Activated CD8-positive, alpha-beta T cell treated with anti-CD3 and anti-CD28 coated beads, Interleukin-2, amount 10 ng/mL, durations not matched to agents 7 days and 5 days (primary cell): Measurements from ENCODE around the gene GALNT2. TPM values are rescaled to one million over a fixed set of nuclear protein-coding genes. Genes with fewer than 3 reads are reported as not detected.
A peak's percentile ranks its signal among the peaks of the same experiment; 100 is the strongest.

Experiments used
- ATAC-seq: fragments of 150-1000 bp; cut with Tn5 transposase; one replicate; pipeline ENCODE4 v1.10.0; 2021; ENCODE audit warnings: moderate library complexity
- CTCF ChIA-PET: fragments of 350-600 bp; sonication (Branson Sonifier 250); formaldehyde crosslinking; loops from one replicate; lab custom pipeline; 2021; ENCODE audit warnings: antibody characterized with exemption; lab: Charles Lee
- POLR2A ChIA-PET: fragments of 350-600 bp; sonication (Branson Sonifier 250); formaldehyde crosslinking; loops from one replicate; lab custom pipeline; 2021; ENCODE audit warnings: antibody characterized with exemption; lab: Charles Lee
- DNase-seq: peaks from one replicate; pipeline ENCODE4 v3.0.0-alpha.2; 2020
- H3K27ac Mint-ChIP-seq: one replicate; pipeline ENCODE4 v1.8.0; 2021; ENCODE audit warnings: mild to moderate bottlenecking, mixed read lengths
- H3K27me3 Mint-ChIP-seq: one replicate; pipeline ENCODE4 v1.8.0; 2021; ENCODE audit warnings: low read depth, mixed read lengths
- H3K36me3 Mint-ChIP-seq: one replicate; pipeline ENCODE4 v1.8.0; 2021; ENCODE audit warnings: low read depth, mixed read lengths
- H3K4me1 Mint-ChIP-seq: one replicate; pipeline ENCODE4 v1.8.0; 2021; ENCODE audit warnings: low read depth, mixed read lengths
- H3K4me3 Mint-ChIP-seq: one replicate; pipeline ENCODE4 v1.8.0; 2021; ENCODE audit warnings: mild to moderate bottlenecking, mixed read lengths
- H3K9me3 Mint-ChIP-seq: one replicate; pipeline ENCODE4 v1.8.0; 2022; ENCODE audit warnings: mixed read lengths; ENCODE audit not compliant: insufficient read depth
- total RNA-seq, 2 experiments: library from RNA; stranded (reverse); gene quantifications; one replicate each; pipeline ENCODE4 v1.2.3, GENCODE V29; 2021

The GALNT2 gene
- total RNA-seq, 2 experiments from 2014 or later, result 20.7 to 21.2 TPM

DNA sequence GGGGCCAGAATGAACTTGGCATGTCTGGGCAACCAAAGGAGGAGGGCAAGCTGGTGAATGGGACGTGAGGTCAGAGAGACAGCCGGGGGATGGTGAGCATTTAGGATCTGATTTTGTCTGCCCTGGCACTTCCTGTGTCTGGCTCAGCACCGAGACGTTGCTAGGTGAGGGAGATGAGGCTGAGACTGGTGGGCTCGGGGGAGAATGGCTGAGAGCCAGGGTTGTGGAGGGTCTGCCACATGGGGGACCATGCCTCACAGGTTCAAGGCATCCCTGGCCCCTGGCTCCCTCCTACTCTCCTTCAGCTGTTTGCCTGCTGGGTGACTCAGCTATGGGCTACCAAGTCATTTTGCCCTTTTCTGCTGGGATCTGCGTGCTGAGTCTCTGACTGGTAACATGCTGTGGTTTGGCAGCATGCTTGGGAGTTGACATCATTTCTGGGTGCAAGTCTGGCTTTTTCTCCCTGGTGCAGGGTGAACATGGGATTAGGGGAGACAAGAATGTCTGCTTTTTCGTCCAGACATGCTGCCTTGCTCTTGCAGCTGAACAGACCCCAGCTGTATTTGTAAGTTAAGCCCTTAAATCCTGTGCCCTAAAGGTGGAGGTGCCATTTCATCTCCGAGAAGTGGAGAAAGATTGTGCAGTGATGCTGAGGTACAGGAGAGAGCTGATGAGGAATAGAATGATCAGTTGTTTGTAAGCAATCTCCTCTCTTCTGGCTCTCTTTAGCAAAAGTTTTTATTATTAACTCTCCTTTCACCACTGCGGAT, 17.6 kb downstream of the GALNT2 start:
- H3K4me1 Mint-ChIP-seq, result peaks cover 36% of the 10 kb centered on the region
- H3K27ac Mint-ChIP-seq, result peak overlapping the region; percentile 65
- H3K27me3 Mint-ChIP-seq, result no peaks in the 10 kb centered on the region
- no peak overlapping the region for H3K4me3 Mint-ChIP-seq
- ATAC-seq, result peak; percentile 82
- POLR2A ChIA-PET, result no interaction called here
- CTCF ChIA-PET, result interaction anchor here (0.7 kb wide), 1 partner anchor 36 kb away, joined by 3 read pairs; no protein-coding TSS in a partner anchor
- H3K36me3 Mint-ChIP-seq, result peaks cover 11% of the 10 kb centered on the region
- peak; percentile 53 for DNase-seq
- no peaks in the 10 kb centered on the region for H3K9me3 Mint-ChIP-seq

DNA sequence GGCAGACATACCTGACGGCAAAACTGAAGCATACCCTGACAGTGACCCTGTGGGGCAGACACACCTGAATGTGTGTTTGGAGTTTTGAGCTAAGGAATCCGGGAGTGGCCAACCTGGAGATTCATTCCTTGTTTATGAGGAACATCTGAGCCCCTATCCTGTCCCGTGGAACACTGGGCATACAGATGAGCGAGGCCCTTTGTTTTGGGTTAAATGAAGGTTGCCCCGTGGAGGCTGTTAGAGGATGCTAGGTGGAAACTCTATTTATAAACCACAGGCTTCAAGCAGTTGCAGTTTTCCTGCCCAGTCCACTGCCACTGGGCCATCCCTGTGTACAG, 18.1 kb downstream of the GALNT2 start:
- Mint-ChIP-seq H3K27ac (no peak overlapping the region), H3K36me3 (peaks cover 13% of the 10 kb centered on the region), H3K9me3 (no peaks in the 10 kb centered on the region), H3K27me3 (no peaks in the 10 kb centered on the region), H3K4me3 (no peak overlapping the region), H3K4me1 (peaks cover 36% of the 10 kb centered on the region)
- ChIA-PET CTCF (no interaction called here), POLR2A (no interaction called here)
- ATAC-seq (no peak), DNase-seq (no peak)

DNA sequence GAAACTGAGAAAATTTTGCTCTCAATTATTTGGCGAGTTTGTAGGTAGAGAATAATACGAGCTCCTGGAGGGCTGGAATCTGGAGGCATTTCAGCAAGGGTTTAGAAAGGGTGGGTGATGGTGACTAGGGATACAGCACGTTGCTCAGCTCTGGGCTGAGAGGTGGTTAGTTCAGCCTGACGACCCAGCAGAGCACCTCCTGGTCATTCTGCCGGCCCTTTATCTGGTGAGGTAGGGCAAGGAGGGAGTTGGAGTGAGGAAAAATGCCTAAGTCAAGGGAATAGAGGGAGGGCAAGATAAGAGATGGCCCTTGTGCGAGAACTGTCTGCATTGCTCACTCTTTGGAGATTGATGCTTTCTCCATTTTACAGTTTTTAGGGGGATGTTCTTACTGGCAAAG, 19.1 kb downstream of the GALNT2 start:
- ATAC-seq (no peak), DNase-seq (no peak)
- no peaks in the 10 kb centered on the region for H3K9me3 Mint-ChIP-seq
- ChIA-PET POLR2A (no interaction called here), CTCF (interaction anchor here (1.1 to 1.2 kb wide), 2 partner anchors 13 to 224 kb away, joined by 3 to 4 read pairs; no protein-coding TSS in a partner anchor)
- peaks cover 15% of the 10 kb centered on the region for H3K36me3 Mint-ChIP-seq
- H3K4me1 Mint-ChIP-seq, result peaks cover 36% of the 10 kb centered on the region
- no peak overlapping the region for H3K27ac Mint-ChIP-seq
- no peak overlapping the region for H3K4me3 Mint-ChIP-seq
- H3K27me3 Mint-ChIP-seq, result no peaks in the 10 kb centered on the region

DNA sequence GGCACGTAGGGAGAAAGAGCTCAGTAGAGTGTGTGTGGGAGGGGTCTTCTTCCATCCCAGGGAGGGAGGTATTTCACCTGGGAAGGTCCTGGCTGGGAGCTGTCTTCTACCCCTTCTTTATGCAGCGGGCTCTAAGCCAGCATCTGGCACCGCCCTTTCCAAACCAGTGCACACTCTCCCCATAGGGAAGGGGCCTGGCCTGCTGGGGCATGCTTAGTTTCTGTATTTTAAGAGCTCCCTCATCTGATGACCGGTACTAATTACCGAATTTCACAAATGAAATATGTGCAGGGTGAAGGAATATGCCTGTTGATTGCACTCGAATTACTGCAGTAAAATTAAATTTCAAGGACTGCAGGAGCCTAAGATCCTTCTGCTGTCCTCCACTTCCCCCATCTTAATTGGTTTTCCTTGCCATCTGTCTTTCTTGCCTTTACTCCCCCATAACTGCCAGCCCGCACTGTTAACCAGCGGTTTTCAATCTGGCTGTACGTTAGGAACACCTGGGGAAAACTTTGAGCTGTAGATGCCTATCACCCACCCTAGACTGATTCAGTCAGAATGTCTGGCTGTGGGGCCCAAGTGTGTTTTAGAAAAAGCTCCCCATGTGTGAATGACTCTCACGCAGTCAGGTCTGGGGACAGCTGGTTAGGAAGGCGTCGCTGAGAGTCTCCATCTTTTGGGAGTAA, 20.1 kb downstream of the GALNT2 start:
- H3K27me3 Mint-ChIP-seq, result no peaks in the 10 kb centered on the region
- H3K4me1 Mint-ChIP-seq, result peaks cover 36% of the 10 kb centered on the region
- no peak overlapping the region for H3K27ac Mint-ChIP-seq
- no peak overlapping the region for H3K4me3 Mint-ChIP-seq
- peaks cover 12% of the 10 kb centered on the region for H3K36me3 Mint-ChIP-seq
- DNase-seq (no peak), ATAC-seq (no peak)
- ChIA-PET POLR2A (no interaction called here), CTCF (interaction anchor here (1.1 to 1.2 kb wide), 2 partner anchors 14 to 223 kb away, joined by 3 to 4 read pairs; no protein-coding TSS in a partner anchor)
- no peaks in the 10 kb centered on the region for H3K9me3 Mint-ChIP-seq

DNA sequence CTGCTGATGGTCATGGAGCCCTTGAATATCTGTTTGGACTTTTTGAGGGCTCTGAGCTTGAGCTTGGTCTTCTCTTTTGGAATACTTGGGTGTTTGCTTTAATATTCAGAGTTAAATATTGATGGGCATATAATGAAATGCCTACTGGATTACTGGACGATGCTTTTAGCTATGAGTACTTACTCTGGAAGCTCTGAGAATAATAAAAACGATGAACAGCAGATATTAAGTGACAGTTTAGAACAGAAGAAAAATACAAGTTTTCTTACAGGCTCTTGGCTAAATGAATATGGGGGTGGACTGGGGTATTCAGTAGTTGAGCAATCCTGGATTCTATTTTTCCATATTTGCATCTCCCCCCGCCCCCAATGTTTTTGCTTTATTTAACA, 20.7 kb downstream of the GALNT2 start:
- peaks cover 31% of the 10 kb centered on the region for H3K4me1 Mint-ChIP-seq
- no peak for ATAC-seq

DNA sequence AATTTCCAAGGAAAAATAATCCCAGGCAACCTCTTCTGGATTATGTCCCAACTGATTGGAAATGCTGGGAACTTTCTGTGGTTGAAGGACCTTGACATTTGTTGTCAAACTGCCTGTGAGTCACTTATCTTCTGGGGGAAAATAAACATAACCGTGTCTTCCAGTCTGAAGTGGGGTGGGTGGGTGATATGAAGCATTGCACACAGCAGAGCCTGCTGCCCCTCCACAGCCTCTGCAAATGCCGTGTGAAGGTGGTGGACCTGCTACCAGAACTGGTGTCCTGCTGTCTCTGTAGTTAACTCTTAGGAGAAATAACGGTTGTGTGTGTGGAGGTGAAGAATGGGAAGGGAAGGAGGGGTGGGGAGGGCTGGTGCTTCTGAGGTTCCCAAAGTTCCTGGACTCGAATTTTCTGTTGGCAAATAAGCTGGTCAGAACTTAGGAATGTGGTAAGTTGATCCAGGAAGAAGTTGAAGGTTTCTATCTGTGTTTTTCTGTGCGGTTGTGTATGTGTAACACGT, 23.2 kb downstream of the GALNT2 start:
- ChIA-PET CTCF (no interaction called here), POLR2A (no interaction called here)
- no peaks in the 10 kb centered on the region for H3K9me3 Mint-ChIP-seq
- DNase-seq, result no peak
- ATAC-seq, result no peak
- H3K36me3 Mint-ChIP-seq, result peaks cover 6% of the 10 kb centered on the region
- H3K4me1 Mint-ChIP-seq, result peaks cover 5% of the 10 kb centered on the region
- H3K27ac Mint-ChIP-seq, result no peak overlapping the region
- H3K27me3 Mint-ChIP-seq, result no peaks in the 10 kb centered on the region
- H3K4me3 Mint-ChIP-seq, result no peak overlapping the region

More for the DNA sequence above, 20.7 kb downstream of the GALNT2 start:
- Mint-ChIP-seq H3K27me3 (no peaks in the 10 kb centered on the region), H3K4me3 (no peak overlapping the region), H3K27ac (no peak overlapping the region), H3K9me3 (no peaks in the 10 kb centered on the region), H3K36me3 (peaks cover 9% of the 10 kb centered on the region)
- ChIA-PET POLR2A (no interaction called here), CTCF (no interaction called here)
- DNase-seq, result no peak

DNA sequence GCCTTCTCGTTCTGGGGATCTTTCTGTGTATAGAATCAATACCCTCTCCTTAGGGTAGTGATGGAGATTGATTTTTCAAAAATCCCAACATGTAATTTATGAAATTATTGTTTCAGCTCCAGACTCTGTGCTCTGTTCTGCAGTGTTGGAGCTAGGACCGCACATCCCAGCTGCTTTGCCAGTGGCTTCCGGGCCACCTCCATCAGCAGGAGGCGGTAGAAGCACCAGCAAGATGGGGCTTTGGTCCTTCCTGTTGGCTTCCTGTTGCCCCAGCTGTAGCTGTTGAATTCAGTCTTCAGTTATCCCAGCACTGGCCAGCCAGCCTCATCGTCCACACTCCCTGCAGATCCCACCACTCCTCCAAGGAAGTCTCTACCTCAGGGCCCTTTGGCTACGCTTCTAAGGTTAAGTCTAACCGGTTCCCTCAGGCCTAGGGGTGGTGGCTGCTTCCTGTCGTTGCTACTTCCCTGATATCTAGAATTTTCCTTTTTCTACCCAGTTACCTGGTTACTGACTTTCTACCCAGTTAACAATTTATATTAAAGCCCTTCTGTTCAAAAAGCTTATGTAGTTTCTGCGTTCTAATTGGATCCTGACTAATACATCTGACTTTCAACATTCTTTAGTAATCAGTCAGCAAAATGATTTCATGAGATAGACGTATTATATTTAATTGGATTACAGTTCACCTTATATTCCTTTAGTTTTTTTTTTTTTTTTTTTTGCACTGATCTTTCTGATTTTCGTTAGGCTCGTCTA, 24.6 kb downstream of the GALNT2 start:
- CTCF ChIA-PET, result interaction anchor here (1.1 kb wide), 1 partner anchor 19 kb away, joined by 3 read pairs; no protein-coding TSS in a partner anchor

DNA sequence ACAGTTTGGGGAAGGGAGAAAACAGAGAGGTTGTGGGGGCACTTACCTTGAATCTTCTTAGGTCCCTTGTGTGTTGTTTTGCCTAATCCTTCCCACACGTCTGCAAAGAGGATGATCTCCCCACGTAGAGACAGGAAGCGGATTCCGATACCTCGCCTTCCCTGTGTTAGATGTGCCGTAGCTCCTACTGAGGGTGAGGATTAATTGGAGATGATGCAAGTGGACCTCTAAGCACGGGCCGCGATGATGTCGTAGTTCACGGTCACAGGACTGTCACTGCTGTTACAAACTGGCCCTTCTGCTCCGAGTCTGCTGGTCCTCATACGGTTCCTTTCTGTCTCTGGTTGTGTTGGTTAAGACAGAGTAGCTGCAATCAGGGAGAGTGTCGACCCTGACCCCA, 27.7 kb downstream of the GALNT2 start:
- H3K27ac Mint-ChIP-seq, result no peak overlapping the region
- no peak for DNase-seq
- ATAC-seq, result no peak
- CTCF ChIA-PET, result no interaction called here
- H3K4me3 Mint-ChIP-seq, result no peak overlapping the region
- POLR2A ChIA-PET, result no interaction called here
- H3K9me3 Mint-ChIP-seq, result no peaks in the 10 kb centered on the region
- H3K27me3 Mint-ChIP-seq, result no peaks in the 10 kb centered on the region
- H3K36me3 Mint-ChIP-seq, result peaks cover 9% of the 10 kb centered on the region
- peaks cover under 1% of the 10 kb centered on the region for H3K4me1 Mint-ChIP-seq

More for the DNA sequence above, 24.6 kb downstream of the GALNT2 start:
- no peaks in the 10 kb centered on the region for H3K27me3 Mint-ChIP-seq
- peaks cover 6% of the 10 kb centered on the region for H3K36me3 Mint-ChIP-seq
- H3K4me3 Mint-ChIP-seq, result no peak overlapping the region
- H3K9me3 Mint-ChIP-seq, result no peaks in the 10 kb centered on the region
- no peak for ATAC-seq
- POLR2A ChIA-PET, result no interaction called here
- H3K27ac Mint-ChIP-seq, result no peak overlapping the region
- peaks cover 3% of the 10 kb centered on the region for H3K4me1 Mint-ChIP-seq
- DNase-seq, result no peak

DNA sequence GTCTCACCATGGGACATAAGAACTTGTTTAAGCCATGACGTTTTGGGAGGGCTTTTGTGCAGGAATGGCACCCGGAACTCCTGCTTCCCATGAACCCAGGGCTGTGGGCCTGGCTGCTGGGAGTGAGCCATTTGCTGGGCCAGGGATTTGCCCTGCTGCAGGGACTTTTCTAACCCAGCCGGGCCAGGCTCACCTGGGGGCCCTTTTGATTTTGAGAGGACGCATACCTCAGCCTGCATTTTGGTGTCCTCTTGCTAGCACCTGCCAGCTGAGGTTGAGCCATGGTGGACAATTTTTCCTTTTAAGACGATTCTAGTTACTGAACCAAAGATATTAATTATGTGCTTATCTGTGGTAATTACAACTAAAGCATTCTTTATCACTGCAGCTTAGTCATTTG, 28.9 kb downstream of the GALNT2 start:
- ChIA-PET CTCF (no interaction called here), POLR2A (no interaction called here)
- Mint-ChIP-seq H3K9me3 (no peaks in the 10 kb centered on the region), H3K27ac (no peak overlapping the region), H3K36me3 (peaks cover 4% of the 10 kb centered on the region), H3K27me3 (no peaks in the 10 kb centered on the region), H3K4me1 (peaks cover 2% of the 10 kb centered on the region), H3K4me3 (no peak overlapping the region)
- ATAC-seq, result no peak
- DNase-seq, result no peak

DNA sequence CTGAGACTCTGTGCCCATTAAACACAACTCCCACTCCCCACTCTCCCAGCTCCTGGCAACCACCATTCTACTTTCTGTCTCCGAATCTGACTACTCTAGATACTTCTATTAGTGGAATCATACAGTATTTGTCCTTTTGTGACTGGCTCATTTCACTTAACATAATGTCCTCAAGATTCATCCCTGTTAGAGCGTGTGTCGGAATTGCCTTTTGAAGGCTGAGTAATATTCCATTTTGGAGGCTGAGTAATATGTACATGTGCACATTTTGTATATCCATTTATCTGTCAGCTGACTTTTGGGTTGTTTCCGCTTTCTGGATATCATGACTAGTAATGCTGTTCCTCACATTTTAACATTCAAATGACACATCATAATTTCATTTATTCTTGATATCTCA, 30.3 kb downstream of the GALNT2 start:
- H3K4me1 Mint-ChIP-seq, result peaks cover 2% of the 10 kb centered on the region
- CTCF ChIA-PET, result interaction anchor here (0.9 kb wide), 1 partner anchor 13 kb away, joined by 3 read pairs; no protein-coding TSS in a partner anchor
- H3K4me3 Mint-ChIP-seq, result no peak overlapping the region
- DNase-seq (no peak), ATAC-seq (no peak)
- H3K9me3 Mint-ChIP-seq, result no peaks in the 10 kb centered on the region
- POLR2A ChIA-PET, result no interaction called here
- no peak overlapping the region for H3K27ac Mint-ChIP-seq
- no peaks in the 10 kb centered on the region for H3K27me3 Mint-ChIP-seq
- peaks cover 3% of the 10 kb centered on the region for H3K36me3 Mint-ChIP-seq

DNA sequence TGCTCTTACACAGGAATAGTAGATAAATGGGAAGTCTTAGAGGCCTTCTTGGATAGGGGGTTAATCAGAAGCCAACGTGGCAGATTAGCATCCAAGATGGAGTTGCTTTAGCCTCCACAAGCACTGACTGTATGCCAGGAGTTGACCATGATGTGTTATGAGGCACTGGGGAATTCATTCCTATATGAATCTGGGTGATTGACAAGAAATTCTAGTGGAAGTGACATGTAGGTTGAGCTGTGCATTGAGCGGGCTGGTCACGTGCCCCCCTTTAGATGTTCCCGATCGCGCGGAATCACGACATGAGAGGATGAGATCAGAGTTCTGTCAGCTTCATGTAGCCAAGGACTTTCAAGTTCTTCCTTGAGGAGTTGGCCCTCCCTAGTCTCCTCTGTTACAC, 31.7 kb downstream of the GALNT2 start:
- no peak overlapping the region for H3K27ac Mint-ChIP-seq
- H3K36me3 Mint-ChIP-seq, result peaks cover 3% of the 10 kb centered on the region
- no peak overlapping the region for H3K4me3 Mint-ChIP-seq
- no peaks in the 10 kb centered on the region for H3K27me3 Mint-ChIP-seq
- ChIA-PET CTCF (no interaction called here), POLR2A (no interaction called here)
- H3K9me3 Mint-ChIP-seq, result no peaks in the 10 kb centered on the region
- peaks cover 15% of the 10 kb centered on the region for H3K4me1 Mint-ChIP-seq
- ATAC-seq (no peak), DNase-seq (no peak)
